ENCODE data around the gene GJC2.
"Not testable (repeated sequence)": the region's sequence is repeated elsewhere in the genome, so short reads cannot be mapped to it uniquely, and the experiment has no call there.

Gene GJC2

GRCh38 chr1:228169345-228169744, 19.6 kb downstream of the GJC2 start:
- peaks cover 5% of the 10 kb centered on the region for H3K4me1 ChIP-seq (ENCODE audit: control insufficient read depth, insufficient read depth, low read length)
- no peak overlapping the region for H3K27ac ChIP-seq (ENCODE audit: low read depth, low read length)

GRCh38 chr1:228170666-228171065, 20.9 kb downstream of the GJC2 start:
- H3K4me3 ChIP-seq (ENCODE audit: low read depth, low read length): no peak overlapping the region
- H3K27me3 ChIP-seq (ENCODE audit: control insufficient read depth, insufficient read depth, low read length): no peaks in the 10 kb centered on the region
- peaks cover 4% of the 10 kb centered on the region for H3K36me3 ChIP-seq (ENCODE audit: control insufficient read depth, insufficient read depth, low read length)
- H3K9ac ChIP-seq (ENCODE audit: low read length): no peak overlapping the region
- no peak overlapping the region for H3K27ac ChIP-seq (ENCODE audit: low read depth, low read length)
- no peaks in the 10 kb centered on the region for H3K9me3 ChIP-seq (ENCODE audit: control insufficient read depth, insufficient read depth, low read depth, low read length)
- peaks cover 11% of the 10 kb centered on the region for H3K4me1 ChIP-seq (ENCODE audit: control insufficient read depth, insufficient read depth, low read length)

More at GRCh38 chr1:228169345-228169744, 19.6 kb downstream of the GJC2 start:
- Histone ChIP-seq H3K9me3 (ENCODE audit: control insufficient read depth, insufficient read depth, low read depth, low read length) (no peaks in the 10 kb centered on the region), H3K27me3 (ENCODE audit: control insufficient read depth, insufficient read depth, low read length) (no peaks in the 10 kb centered on the region), H3K36me3 (ENCODE audit: control insufficient read depth, insufficient read depth, low read length) (no peaks in the 10 kb centered on the region), H3K4me3 (ENCODE audit: low read depth, low read length) (no peak overlapping the region), H3K9ac (ENCODE audit: low read length) (no peak overlapping the region)

DNA sequence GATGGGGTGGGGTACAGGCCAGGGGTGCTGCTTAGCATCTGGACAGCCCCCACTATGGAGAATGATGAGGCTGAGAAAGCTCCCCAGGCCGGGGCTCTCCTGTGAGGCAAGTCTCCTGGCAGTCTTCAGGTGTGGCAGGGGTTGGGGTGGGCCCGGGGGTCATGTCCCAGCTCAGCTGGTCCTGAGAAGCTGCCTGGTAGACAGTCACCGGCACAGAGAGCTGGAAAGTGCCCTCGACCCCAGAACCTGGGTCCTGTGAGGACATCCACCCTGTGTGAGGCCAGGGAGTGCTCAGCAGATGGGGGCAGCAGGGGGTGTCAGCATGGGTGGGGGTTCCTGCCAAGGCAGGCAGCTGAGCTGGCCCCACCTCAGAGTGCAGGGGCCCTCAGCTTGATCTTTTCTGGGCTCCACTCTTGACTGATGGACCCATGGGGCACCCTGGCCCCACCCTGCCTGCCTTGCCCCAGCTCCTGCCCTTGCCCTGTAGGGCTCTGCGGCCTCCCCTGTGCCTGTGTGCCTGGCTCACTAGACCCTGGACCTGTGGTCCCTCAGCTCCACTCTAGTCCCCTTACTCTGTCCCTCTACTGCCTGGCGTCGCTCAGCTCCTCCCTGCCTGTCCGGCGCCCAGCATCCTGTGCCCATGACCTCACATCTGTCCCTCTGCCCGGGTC, 21.6 kb downstream of the GJC2 start:
- no peaks in the 10 kb centered on the region for H3K9me3 ChIP-seq (ENCODE audit: control insufficient read depth, insufficient read depth, low read depth, low read length)
- no peak overlapping the region for H3K9ac ChIP-seq (ENCODE audit: low read length)
- peaks cover 11% of the 10 kb centered on the region for H3K4me1 ChIP-seq (ENCODE audit: control insufficient read depth, insufficient read depth, low read length)
- H3K4me3 ChIP-seq (ENCODE audit: low read depth, low read length): no peak overlapping the region
- H3K27me3 ChIP-seq (ENCODE audit: control insufficient read depth, insufficient read depth, low read length): no peaks in the 10 kb centered on the region
- H3K27ac ChIP-seq (ENCODE audit: low read depth, low read length): no peak overlapping the region
- peaks cover 4% of the 10 kb centered on the region for H3K36me3 ChIP-seq (ENCODE audit: control insufficient read depth, insufficient read depth, low read length)

DNA sequence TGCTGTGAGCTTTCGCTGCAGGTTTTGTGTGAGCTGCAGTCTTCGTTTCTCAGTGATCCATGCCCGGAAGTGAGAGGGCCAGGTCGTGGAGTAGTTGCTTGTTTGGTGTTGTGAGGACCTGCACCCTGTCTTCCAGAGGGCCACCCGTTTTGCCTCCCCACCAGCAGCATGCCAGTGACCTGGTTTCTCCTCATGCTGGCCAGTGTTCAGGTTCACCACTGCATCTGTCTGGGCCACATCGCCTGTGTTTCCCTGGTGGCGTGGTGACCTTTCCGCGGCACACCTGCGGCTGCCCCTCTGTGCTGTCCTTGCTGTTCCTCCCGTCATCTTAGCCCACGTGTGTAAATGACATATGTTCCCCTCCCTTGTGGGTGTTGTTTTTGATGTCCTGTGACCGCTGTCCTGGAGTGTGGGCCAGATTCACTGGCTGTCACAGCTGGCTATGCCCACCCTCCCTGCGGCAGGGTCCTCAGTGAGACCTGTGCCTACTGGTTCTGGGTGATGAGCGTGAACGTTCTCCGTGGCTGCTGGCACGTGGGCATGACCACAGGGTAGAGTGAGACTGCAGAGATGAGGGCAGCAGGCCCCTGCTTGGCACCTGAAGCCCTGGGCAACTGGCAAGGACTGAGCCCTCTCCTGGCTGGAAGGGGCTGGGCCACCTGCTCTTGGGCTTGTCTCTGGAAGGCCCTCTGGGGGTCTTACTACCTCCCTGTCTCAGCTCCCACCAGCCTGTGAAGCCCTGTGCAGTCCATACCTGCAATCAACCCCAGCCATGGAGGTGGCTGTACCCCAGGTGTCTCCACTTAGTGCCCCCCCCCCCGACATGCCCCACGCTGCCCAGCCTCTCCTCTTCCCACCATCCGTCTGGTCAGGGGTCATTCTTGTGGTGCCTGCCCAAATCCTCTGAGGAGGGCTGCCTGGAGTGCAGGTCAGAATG, 23.1 kb downstream of the GJC2 start:
- no peaks in the 10 kb centered on the region for H3K27me3 ChIP-seq (ENCODE audit: control insufficient read depth, insufficient read depth, low read length)
- no peak overlapping the region for H3K4me3 ChIP-seq (ENCODE audit: low read depth, low read length)
- no peak overlapping the region for H3K9ac ChIP-seq (ENCODE audit: low read length)
- peaks cover 4% of the 10 kb centered on the region for H3K36me3 ChIP-seq (ENCODE audit: control insufficient read depth, insufficient read depth, low read length)
- H3K27ac ChIP-seq (ENCODE audit: low read depth, low read length): no peak overlapping the region
- no peaks in the 10 kb centered on the region for H3K9me3 ChIP-seq (ENCODE audit: control insufficient read depth, insufficient read depth, low read depth, low read length)
- H3K4me1 ChIP-seq (ENCODE audit: control insufficient read depth, insufficient read depth, low read length): peaks cover 11% of the 10 kb centered on the region

GRCh38 chr1:228173528-228174481, 24.1 kb downstream of the GJC2 start:
- Histone ChIP-seq H3K4me1 (ENCODE audit: control insufficient read depth, insufficient read depth, low read length) (peaks cover 11% of the 10 kb centered on the region), H3K4me3 (ENCODE audit: low read depth, low read length) (peak overlapping the region; percentile 53)
- H3K27me3 ChIP-seq (ENCODE audit: control insufficient read depth, insufficient read depth, low read length); H3K36me3 ChIP-seq (ENCODE audit: control insufficient read depth, insufficient read depth, low read length); H3K9me3 ChIP-seq (ENCODE audit: control insufficient read depth, insufficient read depth, low read depth, low read length); H3K27ac ChIP-seq (ENCODE audit: low read depth, low read length); H3K9ac ChIP-seq (ENCODE audit: low read length): not testable (repeated sequence)

DNA sequence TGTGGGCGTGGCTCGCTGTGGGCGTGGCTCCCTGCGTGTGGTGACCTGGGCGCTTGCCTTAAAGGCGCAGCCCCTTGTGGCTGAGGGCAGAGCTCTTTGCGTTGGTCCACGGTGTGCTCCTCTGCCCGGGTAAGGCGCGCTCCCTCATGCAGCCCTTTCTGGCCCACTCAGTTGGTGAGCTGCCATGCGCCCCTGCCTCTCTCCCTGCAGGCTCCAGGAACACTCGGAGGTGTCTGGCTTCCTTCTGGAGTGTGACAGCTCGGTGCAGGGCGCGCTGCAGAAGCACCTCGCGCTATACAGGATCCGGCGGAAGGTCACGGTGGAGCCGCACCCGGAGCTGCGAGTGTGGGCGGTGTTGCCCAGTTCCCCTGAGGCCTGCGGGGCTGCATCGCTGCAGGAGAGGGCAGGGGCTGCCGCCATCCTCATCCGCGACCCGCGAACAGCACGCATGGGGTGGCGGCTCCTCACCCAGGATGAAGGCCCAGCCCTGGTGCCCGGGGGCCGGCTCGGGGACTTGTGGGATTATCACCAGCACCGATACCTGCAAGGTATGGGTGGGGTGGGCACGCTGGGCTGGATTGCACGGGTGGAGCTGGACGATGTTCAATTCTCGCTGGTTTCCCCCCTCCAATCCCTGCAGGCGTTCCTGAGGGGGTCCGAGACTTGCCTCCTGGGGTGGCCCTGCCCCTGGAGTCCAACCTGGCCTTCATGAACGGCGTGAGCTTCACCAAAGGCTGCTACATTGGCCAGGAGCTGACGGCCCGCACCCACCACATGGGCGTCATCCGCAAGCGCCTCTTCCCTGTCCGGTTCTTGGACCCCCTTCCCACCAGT, 25.0 kb downstream of the GJC2 start:
- no peak overlapping the region for H3K27ac ChIP-seq (ENCODE audit: low read depth, low read length)
- peak overlapping the region; percentile 56 for H3K9ac ChIP-seq (ENCODE audit: low read length)
- no peaks in the 10 kb centered on the region for H3K27me3 ChIP-seq (ENCODE audit: control insufficient read depth, insufficient read depth, low read length)
- peaks cover 11% of the 10 kb centered on the region for H3K4me1 ChIP-seq (ENCODE audit: control insufficient read depth, insufficient read depth, low read length)
- H3K4me3 ChIP-seq (ENCODE audit: low read depth, low read length): peak overlapping the region; percentile 71
- no peaks in the 10 kb centered on the region for H3K9me3 ChIP-seq (ENCODE audit: control insufficient read depth, insufficient read depth, low read depth, low read length)
- H3K36me3 ChIP-seq (ENCODE audit: control insufficient read depth, insufficient read depth, low read length): peaks cover 4% of the 10 kb centered on the region

DNA sequence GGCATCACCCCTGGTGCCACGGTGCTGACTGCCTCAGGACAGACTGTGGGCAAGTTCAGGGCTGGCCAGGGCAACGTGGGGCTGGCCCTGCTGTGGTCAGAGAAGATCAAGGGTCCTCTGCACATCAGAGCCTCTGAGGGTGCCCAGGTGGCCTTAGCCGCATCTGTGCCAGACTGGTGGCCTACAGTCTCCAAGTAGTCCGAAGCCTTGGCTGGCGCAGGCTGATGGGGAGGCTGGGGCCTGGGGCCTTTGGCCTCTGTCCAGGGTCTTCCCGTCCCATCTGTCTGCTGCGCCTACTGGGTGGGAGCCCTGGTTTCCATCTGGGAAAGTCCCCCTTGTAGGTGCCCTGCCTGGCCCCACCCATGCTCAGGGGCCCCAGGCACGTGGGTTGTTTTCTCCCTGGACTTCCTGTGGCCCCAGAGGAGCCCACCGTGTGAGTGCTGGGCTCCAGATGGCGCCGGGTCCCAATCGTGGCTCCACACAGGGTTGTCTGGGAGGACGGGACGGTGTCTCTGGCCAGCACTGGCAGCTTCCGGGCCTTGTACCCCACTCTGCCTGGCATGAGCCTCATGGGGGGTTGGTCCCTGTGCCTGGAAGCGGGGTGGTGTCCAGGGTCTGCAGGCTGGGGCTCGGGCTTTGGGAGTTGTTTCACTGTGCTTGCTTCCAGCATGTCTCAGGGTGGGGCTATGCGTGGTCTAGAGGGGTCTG, 25.7 kb downstream of the GJC2 start:
- H3K36me3 ChIP-seq (ENCODE audit: control insufficient read depth, insufficient read depth, low read length): peaks cover 4% of the 10 kb centered on the region
- peaks cover 11% of the 10 kb centered on the region for H3K4me1 ChIP-seq (ENCODE audit: control insufficient read depth, insufficient read depth, low read length)
- no peak overlapping the region for H3K9ac ChIP-seq (ENCODE audit: low read length)
- no peaks in the 10 kb centered on the region for H3K27me3 ChIP-seq (ENCODE audit: control insufficient read depth, insufficient read depth, low read length)
- no peaks in the 10 kb centered on the region for H3K9me3 ChIP-seq (ENCODE audit: control insufficient read depth, insufficient read depth, low read depth, low read length)
- no peak overlapping the region for H3K27ac ChIP-seq (ENCODE audit: low read depth, low read length)
- H3K4me3 ChIP-seq (ENCODE audit: low read depth, low read length): peak overlapping the region; percentile 71; the same call in 1 of the 2 replicates

- no peak overlapping the region for H3K9ac ChIP-seq (ENCODE audit: low read length)
- H3K36me3 ChIP-seq (ENCODE audit: control insufficient read depth, insufficient read depth, low read length): peaks cover 4% of the 10 kb centered on the region
- H3K4me1 ChIP-seq (ENCODE audit: control insufficient read depth, insufficient read depth, low read length): peaks cover 11% of the 10 kb centered on the region
- H3K4me3 ChIP-seq (ENCODE audit: low read depth, low read length): no peak overlapping the region
- no peaks in the 10 kb centered on the region for H3K27me3 ChIP-seq (ENCODE audit: control insufficient read depth, insufficient read depth, low read length)
- no peak overlapping the region for H3K27ac ChIP-seq (ENCODE audit: low read depth, low read length)
- no peaks in the 10 kb centered on the region for H3K9me3 ChIP-seq (ENCODE audit: control insufficient read depth, insufficient read depth, low read depth, low read length)
Observed at GRCh38 chr1:228176024-228176395, 26.3 kb downstream of the GJC2 start.

DNA sequence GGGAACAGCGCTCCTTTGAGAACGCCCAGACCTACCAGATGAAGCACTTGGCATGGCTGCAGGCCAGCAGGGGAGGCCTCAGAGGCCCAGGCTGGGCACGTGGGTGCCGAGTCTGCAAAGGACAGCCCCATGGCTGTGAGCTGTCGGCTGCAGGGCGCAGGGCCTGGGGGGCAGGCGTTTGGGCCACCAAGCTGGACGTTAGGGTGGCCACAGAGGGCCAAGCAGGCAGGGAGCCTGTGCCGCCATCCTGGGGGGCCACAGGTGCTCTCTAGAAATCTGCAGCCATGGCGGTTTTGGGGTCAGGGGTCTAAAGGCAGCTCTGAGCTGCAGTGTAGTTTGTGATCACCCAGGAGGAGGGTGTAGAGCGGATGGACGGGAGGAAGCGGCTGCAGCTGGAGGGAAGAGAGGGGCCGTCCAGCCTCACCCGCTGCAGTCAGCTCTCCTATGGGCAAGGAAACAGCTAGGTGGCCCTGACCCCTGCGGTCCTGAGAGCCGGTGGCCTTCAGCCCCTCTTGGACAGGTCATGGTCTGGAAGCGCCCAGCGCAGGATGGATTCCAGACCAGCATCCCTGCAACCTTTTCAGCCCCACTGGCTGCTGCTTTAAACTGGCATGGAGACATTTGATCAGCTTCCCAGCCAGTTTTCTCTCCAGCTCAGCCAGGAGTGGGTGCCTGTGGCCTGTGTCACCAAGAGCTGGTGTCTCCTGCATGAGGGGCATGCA, 26.9 kb downstream of the GJC2 start:
- Histone ChIP-seq H3K36me3 (ENCODE audit: control insufficient read depth, insufficient read depth, low read length) (peaks cover 4% of the 10 kb centered on the region), H3K9ac (ENCODE audit: low read length) (no peak overlapping the region), H3K27me3 (ENCODE audit: control insufficient read depth, insufficient read depth, low read length) (no peaks in the 10 kb centered on the region), H3K9me3 (ENCODE audit: control insufficient read depth, insufficient read depth, low read depth, low read length) (no peaks in the 10 kb centered on the region), H3K4me1 (ENCODE audit: control insufficient read depth, insufficient read depth, low read length) (peaks cover 11% of the 10 kb centered on the region), H3K27ac (ENCODE audit: low read depth, low read length) (no peak overlapping the region), H3K4me3 (ENCODE audit: low read depth, low read length) (no peak overlapping the region)
